ENCODE results near the gene PPP1R1B. TPM values are rescaled to one million over a fixed set of nuclear protein-coding genes. Genes with fewer than 3 reads are reported as not detected.

PPP1R1B gene
- total and polyA plus RNA-seq, 2 of the 4 experiments (the other 2 are of a cell fraction): not detected

- ATAC-seq (ENCODE audit: low read depth) (no peak), DNase-seq (no peak)
- H3K4me2 ChIP-seq (ENCODE audit: low read depth, low read length): no peak overlapping the region
- no peak overlapping the region for H3K14ac ChIP-seq (replicated peaks; ENCODE audit: low read depth, low read length)
- no peak overlapping the region for H3K18ac ChIP-seq (ENCODE audit: low read depth, low read length)
- no peak overlapping the region for H4K91ac ChIP-seq (ENCODE audit: insufficient read depth, low read depth, low read length)
- H3K36me3 ChIP-seq (ENCODE audit: control insufficient read depth, insufficient read depth, low read length): peaks cover 40% of the 10 kb centered on the region
- no peak overlapping the region for H3K23ac ChIP-seq (ENCODE audit: low read depth, low read length)
- no peak overlapping the region for H3K9ac ChIP-seq (ENCODE audit: low read depth, low read length)
- peaks cover 4% of the 10 kb centered on the region; the same call in 1 of the 2 replicates for H3K4me1 ChIP-seq (ENCODE audit: control insufficient read depth, insufficient read depth, low read length)
- H2AK5ac ChIP-seq (ENCODE audit: low read depth, low read length): no peak overlapping the region
- no peak overlapping the region for H4K5ac ChIP-seq (ENCODE audit: low read depth, low read length)
- ChIA-PET POLR2A (ENCODE audit: unreplicated experiment) (no interaction called here), CTCF (no interaction called here)
- no peak overlapping the region for H2BK20ac ChIP-seq (ENCODE audit: low read depth, low read length)
- no TSS peak for BruUV-seq (replicated peaks)
- no peak for TF ChIP-seq NFE2L2 (IDR thresholded peaks at IDR 0.05; ENCODE audit: low read depth, low read length)
- no peak for TF ChIP-seq MXI1 (IDR thresholded peaks at IDR 0.05; ENCODE audit: borderline replicate concordance, low read depth, low read length)
- TF ChIP-seq CHD1 (IDR thresholded peaks at IDR 0.05; ENCODE audit: low read depth, low read length): no peak
- no peak for TF ChIP-seq RFX5 (IDR thresholded peaks at IDR 0.05; ENCODE audit: low read depth, low read length)
- TF ChIP-seq RCOR1 (IDR thresholded peaks at IDR 0.05; ENCODE audit: insufficient replicate concordance, low read length): no peak
- no peak for TF ChIP-seq CTCF (conservative IDR thresholded peaks at IDR 0.05; ENCODE audit: low read depth, low read length)
- no peak for TF ChIP-seq CEBPB (IDR thresholded peaks at IDR 0.05; ENCODE audit: low read depth, low read length)
- TF ChIP-seq POLR2A (IDR thresholded peaks at IDR 0.05; ENCODE audit: low read depth, low read length): no peak
- TF ChIP-seq ELK1 (IDR thresholded peaks at IDR 0.05; ENCODE audit: borderline replicate concordance, low read depth, low read length): no peak
- TF ChIP-seq MAFK (IDR thresholded peaks at IDR 0.05; ENCODE audit: low read depth, low read length): no peak
- TF ChIP-seq SMC3 (IDR thresholded peaks at IDR 0.05; ENCODE audit: low read depth, low read length): no peak
- TF ChIP-seq RAD21 (IDR thresholded peaks at IDR 0.05; ENCODE audit: low read length): no peak
- H3K56ac ChIP-seq (ENCODE audit: extremely low read depth, insufficient read depth, low read length): no peak overlapping the region
- no peak overlapping the region for H3K4ac ChIP-seq (ENCODE audit: low read depth, low read length)
- intact Hi-C loops (cut with micrococcal nuclease) (no loop called here), dilution Hi-C loops (cut with HindIII; ENCODE audit: low sequenced_read_pairs, unreplicated experiment) (no loop called here), in situ Hi-C loops (cut with MboI; ENCODE audit: low sequenced_read_pairs) (no loop called here)
- H4K20me1 ChIP-seq (ENCODE audit: insufficient read depth, low read length): peaks cover 5% of the 10 kb centered on the region
- no peak overlapping the region for H2BK120ac ChIP-seq (ENCODE audit: low read depth, low read length)
- H4K8ac ChIP-seq (ENCODE audit: low read depth in 2 of 2, low read length in 2 of 2): no peak overlapping the region
- H3K27ac ChIP-seq (ENCODE audit: insufficient read depth, low read length): no peak overlapping the region
- no peaks in the 10 kb centered on the region for H3K9me1 ChIP-seq (ENCODE audit: insufficient read depth, low read length)
- H3K4me3 ChIP-seq (ENCODE audit: insufficient read depth, low read depth, low read length): no peak overlapping the region
- 50% methylated on average over 3 of the region's 15 CpGs; no CpG with 5 or more reads in 1 of the 2 experiments for WGBS, 2 experiments (ENCODE audit: extremely low coverage in 2 of 2, insufficient read length in 1 of 2)
- peaks cover 4 to 6% of the 10 kb centered on the region in 2 experiments; a peak in 2 of 4 replicates for H3K79me1 ChIP-seq (ENCODE audit: low read depth in 1 of 2, low read length in 2 of 2)
- no peak overlapping the region for H2BK5ac ChIP-seq (ENCODE audit: low read depth, low read length, poor library complexity, severe bottlenecking)
- H3K27me3 ChIP-seq (ENCODE audit: control insufficient read depth, insufficient read depth, low read length): no peaks in the 10 kb centered on the region
- no peak overlapping the region for H2AFZ ChIP-seq (replicated peaks; ENCODE audit: low read length, poor library complexity)
- H3K9me3 ChIP-seq (ENCODE audit: control insufficient read depth, insufficient read depth, low read length): no peaks in the 10 kb centered on the region
- H2BK15ac ChIP-seq (ENCODE audit: low read depth, low read length): no peak overlapping the region
- H2AK9ac ChIP-seq (replicated peaks; ENCODE audit: low read depth, low read length, poor library complexity): no peak overlapping the region
Measured at GRCh38 chr17:39659279-39660010, 32.7 kb downstream of the PPP1R1B start.
